Islet of Langerhans (tissue), 1 donor: ENCODE measurements around the gene RNF126.
"Not testable (repeated sequence)": the region's sequence is repeated elsewhere in the genome, so short reads cannot be mapped to it uniquely, and the experiment has no call there.

Experiments
- FAIRE-seq: peaks from one replicate; lab custom pipeline; 2011; peaks lifted over from hg19 to GRCh38; lab: Jason Lieb, UNC

Gene RNF126

DNA sequence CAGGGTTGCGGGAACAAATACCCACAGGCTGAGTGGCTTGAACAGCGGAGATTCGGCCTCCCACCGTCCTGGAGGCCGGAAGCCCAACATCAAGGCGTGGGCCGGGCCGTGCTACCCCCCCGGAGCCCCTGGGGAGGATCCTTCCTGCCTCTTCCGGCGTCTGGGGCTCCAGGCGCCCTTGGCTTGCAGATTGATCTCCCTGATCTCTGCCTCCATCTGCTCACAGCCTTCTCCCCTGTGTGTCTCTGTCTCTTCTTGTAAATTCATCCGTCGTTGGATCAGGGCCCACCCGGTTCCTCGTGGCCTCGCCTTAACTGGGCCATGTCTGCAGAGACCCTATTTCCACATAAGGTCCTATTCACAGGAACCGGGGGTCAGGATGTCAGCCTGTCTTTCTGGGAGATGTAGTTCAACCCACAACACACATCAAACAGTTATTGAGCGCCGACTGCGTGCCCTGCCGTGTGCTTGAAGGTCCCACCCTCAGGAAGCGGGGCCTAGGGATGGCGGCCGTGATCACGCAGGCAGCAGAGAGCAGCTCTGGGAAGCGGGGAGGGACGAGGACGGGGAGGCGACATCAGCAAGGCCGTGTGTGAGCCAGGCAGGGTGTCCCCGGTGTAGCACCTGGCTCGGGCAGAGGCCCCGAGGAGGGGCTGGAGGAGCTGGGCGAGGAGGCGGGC, 52.1 kb downstream of the RNF126 start:
- FAIRE-seq, result no peak

DNA sequence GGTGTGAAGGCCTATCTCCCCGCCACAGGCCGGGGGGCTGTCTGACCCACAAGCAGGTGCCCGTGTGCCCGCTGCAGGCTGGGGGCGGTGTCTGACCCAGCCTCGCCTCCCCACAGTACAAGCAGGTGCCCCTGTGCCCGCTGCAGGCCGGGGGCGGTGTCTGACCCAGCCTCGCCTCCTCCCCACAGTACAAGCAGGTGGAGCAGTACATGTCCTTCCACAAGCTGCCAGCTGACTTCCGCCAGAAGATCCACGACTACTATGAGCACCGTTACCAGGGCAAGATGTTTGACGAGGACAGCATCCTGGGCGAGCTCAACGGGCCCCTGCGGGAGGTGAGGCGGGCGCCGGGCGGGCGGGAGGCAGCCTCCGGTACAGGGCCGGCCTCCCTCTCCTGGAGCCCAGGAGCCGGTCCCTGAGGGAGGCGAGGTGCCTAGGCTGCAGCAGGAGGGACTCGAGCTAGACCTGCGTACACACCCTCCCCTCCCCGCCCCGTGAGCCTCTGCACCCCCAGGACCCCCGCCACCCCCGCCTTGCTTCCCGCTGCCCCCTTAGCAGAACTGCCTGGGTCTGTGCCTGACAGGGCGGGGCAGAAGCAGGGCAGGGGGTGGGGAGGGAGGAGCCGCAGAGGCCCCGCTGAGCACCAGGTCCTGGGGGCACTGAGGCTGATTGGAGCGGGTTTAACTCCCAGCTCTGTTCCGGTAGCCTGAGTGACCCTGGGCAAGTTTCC, 52.8 kb downstream of the RNF126 start:
- no peak for FAIRE-seq

DNA sequence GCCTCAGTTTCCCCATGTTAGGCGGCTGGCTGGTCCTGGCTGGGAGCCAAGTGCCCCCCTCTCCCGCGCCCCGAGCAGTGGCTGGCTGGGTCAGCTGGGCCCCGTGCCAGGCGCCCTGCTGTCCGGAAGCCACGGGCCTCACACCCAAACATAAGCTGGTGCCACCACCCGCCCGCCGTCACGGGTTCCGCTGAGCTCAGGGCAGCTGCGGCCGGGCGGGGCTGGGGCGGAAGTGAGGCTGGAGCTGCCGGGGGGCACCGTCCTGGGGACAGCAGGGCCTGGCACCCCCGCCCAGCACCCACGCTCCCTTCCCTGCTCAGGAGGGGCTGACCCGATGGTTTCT, 54.0 kb downstream of the RNF126 start:
- no peak for FAIRE-seq

DNA sequence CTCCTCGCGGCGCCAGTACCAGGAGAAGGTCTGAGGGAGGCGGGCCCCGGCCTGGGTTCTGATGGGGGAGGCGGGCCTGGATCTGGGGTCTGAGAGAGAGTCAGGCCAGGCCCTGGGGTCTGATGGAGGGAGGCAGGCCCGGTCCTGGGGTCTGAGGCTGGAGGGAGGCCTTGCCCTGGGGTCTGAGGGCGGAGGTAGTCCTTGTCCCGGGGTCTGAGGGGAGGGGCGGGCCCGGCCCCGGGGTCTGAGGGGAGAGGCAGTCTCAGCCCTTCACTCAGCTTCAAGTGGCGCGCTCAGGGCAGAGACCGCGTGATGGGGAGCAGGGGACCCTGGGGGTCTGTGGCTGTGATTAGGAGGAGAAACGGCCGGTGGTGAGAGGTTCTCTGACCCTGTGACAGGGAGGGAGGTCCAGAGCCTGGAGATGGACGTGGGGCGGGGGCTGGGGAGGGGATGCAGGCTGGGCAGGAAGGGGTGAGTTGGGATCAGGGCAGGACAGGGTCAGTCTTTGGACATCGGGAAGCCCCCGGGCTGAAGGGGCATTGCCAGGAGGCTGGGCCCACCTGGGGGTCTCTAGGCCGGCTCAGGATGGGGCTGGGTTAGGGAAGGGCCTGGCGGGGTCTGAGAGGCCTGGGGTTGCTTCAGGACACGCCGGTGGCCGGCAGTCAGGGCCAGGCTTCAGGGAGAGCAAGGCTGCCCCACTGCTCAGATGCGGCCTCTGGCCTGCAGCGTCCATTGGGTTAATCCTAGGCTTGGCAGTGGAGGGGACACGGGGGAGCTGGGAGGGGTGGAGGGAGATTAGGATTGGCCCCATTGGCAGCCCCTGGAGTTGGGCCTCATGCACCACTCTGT, 54.6 kb downstream of the RNF126 start:
- no peak for FAIRE-seq

DNA sequence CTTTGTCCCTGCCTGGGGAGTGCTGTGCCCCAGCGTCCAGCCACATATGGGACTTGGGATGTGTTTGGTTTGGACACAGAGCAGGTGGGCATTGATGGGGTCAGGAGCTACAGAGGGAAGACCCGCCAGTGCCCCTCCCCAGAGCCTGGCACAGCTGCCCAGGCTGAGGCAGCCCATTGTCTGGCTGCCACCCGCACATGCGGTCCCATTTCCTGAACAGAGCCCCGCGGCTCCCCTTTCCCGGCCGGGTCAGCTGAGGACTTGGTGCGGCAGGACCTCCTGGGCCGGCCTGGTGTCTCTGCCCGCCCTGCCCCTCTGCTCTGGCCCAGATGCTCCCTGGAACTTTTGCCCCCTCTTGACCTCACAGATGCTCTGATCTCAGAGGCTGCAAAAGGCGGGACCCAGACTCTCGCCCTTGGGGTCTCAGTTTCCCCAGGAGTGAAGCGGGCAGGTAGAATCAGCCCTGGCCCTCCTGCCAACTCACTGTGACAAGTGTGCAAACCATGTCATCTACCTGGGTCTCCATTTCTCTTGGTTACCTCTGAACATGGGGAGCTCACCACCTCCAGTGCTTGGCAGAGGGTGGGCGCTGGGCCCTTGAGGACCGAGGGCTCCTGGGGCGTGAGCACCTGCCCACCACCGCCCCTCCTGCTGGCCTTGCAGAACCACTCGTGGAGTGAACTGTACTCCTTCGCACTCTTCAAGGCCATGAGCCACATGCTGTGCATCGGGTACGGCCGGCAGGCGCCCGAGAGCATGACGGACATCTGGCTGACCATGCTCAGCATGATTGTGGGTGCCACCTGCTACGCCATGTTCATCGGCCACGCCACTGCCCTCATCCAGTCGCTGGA, 55.5 kb downstream of the RNF126 start:
- no peak for FAIRE-seq

DNA sequence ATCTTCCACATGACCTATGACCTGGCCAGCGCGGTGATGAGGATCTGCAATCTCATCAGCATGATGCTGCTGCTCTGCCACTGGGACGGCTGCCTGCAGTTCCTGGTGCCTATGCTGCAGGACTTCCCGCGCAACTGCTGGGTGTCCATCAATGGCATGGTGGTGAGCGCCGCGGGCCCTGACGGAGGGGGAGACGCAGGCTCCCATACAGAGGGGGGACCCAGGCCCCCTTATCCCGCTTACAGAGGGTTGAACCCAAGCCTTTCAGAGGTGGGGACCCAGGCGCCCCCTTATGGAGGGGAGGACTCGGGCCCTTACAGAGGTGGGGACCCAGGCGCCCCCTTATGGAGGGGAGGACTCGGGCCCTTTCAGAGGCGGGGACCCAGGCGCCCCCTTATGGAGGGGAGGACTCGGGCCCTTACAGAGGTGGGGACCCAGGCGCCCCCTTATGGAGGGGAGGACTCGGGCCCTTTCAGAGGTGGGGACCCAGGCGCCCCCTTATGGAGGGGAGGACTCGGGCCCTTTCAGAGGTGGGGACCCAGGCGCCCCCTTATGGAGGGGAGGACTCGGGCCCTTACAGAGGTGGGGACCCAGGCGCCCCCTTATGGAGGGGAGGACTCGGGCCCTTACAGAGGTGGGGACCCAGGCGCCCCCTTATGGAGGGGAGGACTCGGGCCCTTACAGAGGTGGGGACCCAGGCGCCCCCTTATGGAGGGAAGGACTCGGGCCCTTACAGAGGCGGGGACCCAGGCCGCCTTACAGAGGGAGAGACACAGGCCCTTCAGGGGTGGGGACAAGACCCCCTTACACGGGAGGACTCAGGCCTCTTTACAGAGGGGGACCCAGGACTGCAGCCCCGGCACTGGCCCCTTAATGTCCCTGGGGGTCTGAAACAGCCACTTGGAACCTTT, 57.7 kb downstream of the RNF126 start:
- not testable (repeated sequence) for FAIRE-seq

DNA sequence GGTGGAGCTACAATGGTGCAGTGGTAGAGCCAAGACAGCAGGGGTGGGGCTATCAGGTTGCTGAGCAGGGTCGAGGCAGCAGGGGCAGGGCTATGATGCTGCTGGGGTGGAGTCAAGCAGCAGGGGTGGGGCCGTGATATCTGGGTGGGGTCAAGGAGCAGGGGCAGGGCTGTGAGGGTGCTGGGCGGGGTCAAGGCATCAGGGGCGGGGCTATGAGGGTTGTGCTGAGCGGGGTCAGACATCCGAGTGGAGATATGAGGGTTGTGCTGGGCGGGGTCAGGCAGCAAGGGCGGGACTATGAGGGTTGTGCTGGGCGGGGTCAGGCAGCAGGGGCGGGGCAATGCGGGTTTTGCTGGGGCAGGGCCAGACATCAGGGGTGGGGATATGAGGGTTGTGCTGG, 58.7 kb downstream of the RNF126 start:
- FAIRE-seq, result no peak

DNA sequence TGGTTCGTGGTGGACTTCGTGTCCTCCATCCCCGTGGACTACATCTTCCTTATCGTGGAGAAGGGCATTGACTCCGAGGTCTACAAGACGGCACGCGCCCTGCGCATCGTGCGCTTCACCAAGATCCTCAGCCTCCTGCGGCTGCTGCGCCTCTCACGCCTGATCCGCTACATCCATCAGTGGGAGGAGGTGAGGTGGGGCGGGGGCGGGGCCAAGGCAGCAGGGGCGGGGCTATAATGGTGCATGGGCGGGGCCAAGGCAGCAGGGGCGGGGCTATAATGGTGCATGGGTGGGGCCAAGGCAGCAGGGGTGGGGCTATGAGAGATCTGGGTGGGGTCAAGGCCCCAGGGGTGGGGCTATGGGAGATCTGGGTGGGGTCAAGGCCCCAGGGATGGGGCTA, 59.2 kb downstream of the RNF126 start:
- FAIRE-seq, result not testable (repeated sequence)

DNA sequence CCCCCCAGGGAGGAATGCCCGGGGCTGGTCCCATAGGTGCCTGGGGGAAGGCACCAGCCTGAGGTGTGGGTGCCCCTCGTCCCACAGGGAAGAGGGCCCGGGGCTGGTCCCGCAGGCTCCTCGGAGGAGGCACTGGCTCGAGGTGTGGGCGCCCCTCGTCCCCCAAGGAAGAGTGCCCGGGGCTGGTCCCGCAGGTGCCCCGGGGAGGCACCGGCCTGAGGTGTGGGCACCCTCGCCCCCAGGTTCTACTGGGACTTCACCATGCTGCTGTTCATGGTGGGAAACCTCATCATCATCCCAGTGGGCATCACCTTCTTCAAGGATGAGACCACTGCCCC, 59.7 kb downstream of the RNF126 start:
- FAIRE-seq, result not testable (repeated sequence)

DNA sequence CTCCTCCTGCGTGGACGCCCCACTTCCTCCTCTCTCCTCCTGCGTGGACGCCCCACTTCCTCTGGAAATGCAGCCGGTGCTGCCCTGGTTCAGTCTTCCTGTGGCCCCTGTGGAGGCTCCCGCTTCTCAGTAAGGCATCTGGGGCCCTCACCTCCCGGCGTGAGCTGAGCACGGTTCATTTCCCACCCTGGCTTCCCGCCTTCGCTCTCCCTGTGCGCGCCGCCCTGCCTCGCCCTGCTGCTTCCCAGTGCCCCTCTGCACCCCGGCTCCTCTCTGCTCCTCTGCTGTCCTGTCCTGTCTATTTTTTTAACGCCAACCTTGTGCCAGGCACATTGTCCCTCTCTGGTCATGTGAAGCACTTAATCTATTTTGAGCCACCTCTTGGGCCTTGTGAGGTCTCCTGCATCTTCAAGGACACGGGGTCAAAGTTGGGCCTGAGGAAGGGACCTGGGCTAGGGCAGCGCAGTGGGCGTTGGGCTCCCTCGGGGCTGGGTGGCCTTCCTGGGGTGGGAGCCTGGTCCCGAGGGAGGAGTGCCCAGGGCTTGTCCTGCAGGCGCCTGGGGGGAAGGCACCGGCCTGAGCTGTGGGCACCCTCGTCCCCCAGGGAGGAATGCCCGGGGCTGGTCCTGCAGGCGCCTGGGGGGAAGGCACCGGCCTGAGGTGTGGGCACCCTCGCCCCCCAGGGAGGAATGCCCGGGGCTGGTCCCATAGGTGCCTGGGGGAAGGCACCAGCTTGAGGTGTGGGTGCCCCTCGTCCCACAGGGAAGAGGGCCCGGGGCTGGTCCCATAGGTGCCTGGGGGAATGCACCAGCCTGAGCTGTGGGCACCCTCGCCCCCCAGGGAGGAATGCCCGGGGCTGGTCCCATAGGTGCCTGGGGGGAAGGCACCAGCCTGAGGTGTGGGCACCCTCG, 60.4 kb downstream of the RNF126 start:
- FAIRE-seq, result no peak

DNA sequence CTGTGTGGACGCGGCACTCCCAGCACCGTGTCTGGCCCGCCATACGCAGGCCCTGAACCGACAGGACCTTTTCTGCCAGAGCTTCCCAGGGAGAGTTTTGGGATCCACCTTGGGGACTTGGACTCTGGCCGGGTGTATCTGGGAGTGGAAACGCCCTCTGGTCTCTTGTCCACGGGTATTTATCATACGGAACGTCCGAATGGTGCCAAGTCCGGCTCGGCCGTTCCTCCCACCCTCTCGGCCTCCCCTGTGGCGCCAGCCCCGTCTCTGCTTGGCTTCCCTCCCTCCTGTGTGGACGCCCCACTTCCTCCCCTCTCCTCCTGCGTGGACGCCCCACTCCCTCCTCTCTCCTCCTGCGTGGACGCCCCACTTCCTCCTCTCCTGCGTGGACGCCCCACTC, 61.2 kb downstream of the RNF126 start:
- FAIRE-seq, result no peak

DNA sequence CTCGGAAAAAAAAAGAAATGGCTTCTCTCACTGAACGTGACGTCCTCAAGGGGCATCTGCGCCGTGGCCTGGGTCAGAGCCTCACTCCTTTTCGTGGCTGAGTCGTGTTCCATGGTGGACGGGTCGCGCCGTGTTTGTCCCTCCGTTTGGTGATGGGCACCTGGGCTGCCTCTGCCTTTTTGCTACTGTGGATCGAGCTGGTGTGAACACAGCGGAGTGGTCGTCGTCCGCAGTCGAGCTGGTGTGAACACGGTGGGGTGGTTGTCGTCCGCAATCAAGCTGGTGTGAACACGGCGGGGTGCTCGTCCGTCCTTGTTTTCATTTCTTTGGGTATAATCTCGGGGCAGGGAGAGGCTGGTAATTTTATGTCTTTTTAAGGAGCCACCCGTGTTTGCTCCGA, 61.7 kb downstream of the RNF126 start:
- FAIRE-seq, result no peak
